GM23338 (cell line): ENCODE results near the gene CCDC184. TPM values are rescaled to one million over a fixed set of nuclear protein-coding genes. Genes with fewer than 3 reads are reported as not detected.

ENCODE experiments used
- ATAC-seq: fragments of 200-7000 bp; cut with Tn5 transposase; 3 replicates; pipeline ENCODE4 v1.9.1; 2020
- DNase-seq: peaks from one replicate; pipeline ENCODE4 v3.0.0-alpha.2; 2015; ENCODE audit warnings: low spot score
- H2AFZ ChIP-seq: fragments of 200-600 bp; sonication (generic); 2 replicates; pipeline ENCODE4 v1.8.0; 2016; ENCODE audit warnings: antibody characterized with exemption, mild to moderate bottlenecking, moderate library complexity
- H3F3A ChIP-seq: fragments of 200-600 bp; sonication (generic); replicated peaks from 2 replicates; pipeline ENCODE4 v1.8.0; 2017; ENCODE audit warnings: antibody characterized with exemption, mixed run types, low read depth
- H3K27ac ChIP-seq: fragments of 200-600 bp; sonication (generic); 2 replicates; pipeline ENCODE4 v1.6.1; 2016; ENCODE audit warnings: low read depth
- H3K27me3 ChIP-seq: fragments of 200-600 bp; sonication (generic); 2 replicates; pipeline ENCODE4 v1.8.0; 2016; ENCODE audit warnings: mild to moderate bottlenecking, mixed run types, moderate library complexity; ENCODE audit not compliant: insufficient read depth
- H3K36me3 ChIP-seq: fragments of 200-600 bp; sonication (generic); 2 replicates; pipeline ENCODE4 v1.8.0; 2016; ENCODE audit warnings: mild to moderate bottlenecking; ENCODE audit not compliant: insufficient read depth
- H3K4me1 ChIP-seq: fragments of 200-600 bp; sonication (generic); 2 replicates; pipeline ENCODE4 v1.8.0; 2016; ENCODE audit warnings: mild to moderate bottlenecking, moderate library complexity; ENCODE audit not compliant: insufficient read depth
- H3K4me2 ChIP-seq: fragments of 200-600 bp; sonication (generic); 2 replicates; pipeline ENCODE4 v1.7.1; 2017; ENCODE audit warnings: mixed run types
- H3K4me3 ChIP-seq: fragments of 200-600 bp; sonication (generic); 2 replicates; pipeline ENCODE4 v1.6.1; 2016; ENCODE audit warnings: mixed run types
- H3K79me2 ChIP-seq: fragments of 200-600 bp; sonication (generic); replicated peaks from 2 replicates; pipeline ENCODE4 v1.8.0; 2017; ENCODE audit warnings: mild to moderate bottlenecking; ENCODE audit not compliant: insufficient read depth
- H3K9me2 ChIP-seq: fragments of 200-600 bp; sonication (generic); 2 replicates; pipeline ENCODE4 v1.8.0; 2017; ENCODE audit not compliant: insufficient read depth
- H4K20me1 ChIP-seq: fragments of 200-600 bp; sonication (generic); replicated peaks from 2 replicates; pipeline ENCODE4 v1.8.0; 2017; ENCODE audit warnings: mild to moderate bottlenecking; ENCODE audit not compliant: insufficient read depth
- H3K27ac Mint-ChIP-seq: 2 replicates; pipeline ENCODE4 v1.8.0; 2020; ENCODE audit warnings: inconsistent platforms, mild to moderate bottlenecking, moderate library complexity, mixed read lengths
- H3K27me3 Mint-ChIP-seq: 3 replicates; pipeline ENCODE4 v1.8.0; 2022; ENCODE audit warnings: low read depth, mild to moderate bottlenecking, moderate library complexity, mixed read lengths, inconsistent platforms; ENCODE audit not compliant: insufficient read depth, poor library complexity
- H3K36me3 Mint-ChIP-seq: 3 replicates; pipeline ENCODE4 v1.8.0; 2021; ENCODE audit warnings: low read depth, mild to moderate bottlenecking, inconsistent platforms, moderate library complexity, mixed read lengths
- H3K4me1 Mint-ChIP-seq: 3 replicates; pipeline ENCODE4 v1.8.0; 2020; ENCODE audit warnings: mild to moderate bottlenecking, inconsistent platforms, mixed read lengths
- H3K4me3 Mint-ChIP-seq: 3 replicates; pipeline ENCODE4 v1.8.0; 2021; ENCODE audit warnings: moderate library complexity, mild to moderate bottlenecking, inconsistent platforms, mixed read lengths
- H3K9me3 Mint-ChIP-seq: 3 replicates; pipeline ENCODE4 v1.8.0; 2020; ENCODE audit warnings: moderate library complexity, mild to moderate bottlenecking, inconsistent platforms, mixed read lengths
- CREB1 ChIP-seq: fragments of 250-450 bp; sonication (Bioruptor Pico); IDR thresholded peaks from 2 replicates; pipeline ENCODE4 v1.5.0; 2020; ENCODE audit warnings: low read depth, mild to moderate bottlenecking, moderate library complexity
- ETS1 ChIP-seq: IDR thresholded peaks from 2 replicates; pipeline ENCODE4 v1.6.1; 2016; ENCODE audit warnings: antibody characterized with exemption
- EZH2phosphoT487 ChIP-seq: fragments of 200-600 bp; sonication (generic); IDR thresholded peaks from one replicate; pipeline ENCODE4 v1.8.1; 2018; ENCODE audit warnings: antibody characterized with exemption; ENCODE audit not compliant: unreplicated experiment
- JUNB ChIP-seq: IDR thresholded peaks from one replicate; pipeline ENCODE4 v1.6.1; 2016; ENCODE audit warnings: antibody characterized with exemption; ENCODE audit not compliant: unreplicated experiment
- POLR2AphosphoS5 ChIP-seq: IDR thresholded peaks from 2 replicates; pipeline ENCODE4 v1.6.1; 2016; ENCODE audit warnings: antibody characterized with exemption, low read depth
- ZNF114 ChIP-seq: fragments of 250-450 bp; sonication (Bioruptor Pico); IDR thresholded peaks from 2 replicates; pipeline ENCODE4 v1.5.0; 2020; ENCODE audit warnings: mild to moderate bottlenecking, moderate library complexity
- ZNF462 ChIP-seq: fragments of 250-450 bp; sonication (Bioruptor Pico); IDR thresholded peaks from 2 replicates; pipeline ENCODE4 v1.5.0; 2020; ENCODE audit warnings: mild to moderate bottlenecking, moderate library complexity
- polyA plus RNA-seq: library from polyadenylated mRNA; unstranded; fragments of >200 nt; fragmentation: Nextera tagmentation; extraction: Ambion mirVana; gene quantifications from 2 replicates; pipeline ENCODE4 v1.2.1, GENCODE V29; 2016
- total RNA-seq: library from RNA; depleted of rRNA; stranded (reverse); fragments of >200 nt; shearing (Covaris generic); gene quantifications from 2 replicates; pipeline ENCODE4 v1.2.3, GENCODE V29; 2014

CCDC184 gene
- total and polyA plus RNA-seq, 2 experiments from 2014 or later, result 1.8 to 2.8 TPM

GRCh38 chr12:48145981-48146380, 37.5 kb upstream of the CCDC184 start (continued):
- TF ChIP-seq ZNF462 (no peak), EZH2phosphoT487 (no peak), CREB1 (CRISPR knock-in tag) (no peak)

DNA sequence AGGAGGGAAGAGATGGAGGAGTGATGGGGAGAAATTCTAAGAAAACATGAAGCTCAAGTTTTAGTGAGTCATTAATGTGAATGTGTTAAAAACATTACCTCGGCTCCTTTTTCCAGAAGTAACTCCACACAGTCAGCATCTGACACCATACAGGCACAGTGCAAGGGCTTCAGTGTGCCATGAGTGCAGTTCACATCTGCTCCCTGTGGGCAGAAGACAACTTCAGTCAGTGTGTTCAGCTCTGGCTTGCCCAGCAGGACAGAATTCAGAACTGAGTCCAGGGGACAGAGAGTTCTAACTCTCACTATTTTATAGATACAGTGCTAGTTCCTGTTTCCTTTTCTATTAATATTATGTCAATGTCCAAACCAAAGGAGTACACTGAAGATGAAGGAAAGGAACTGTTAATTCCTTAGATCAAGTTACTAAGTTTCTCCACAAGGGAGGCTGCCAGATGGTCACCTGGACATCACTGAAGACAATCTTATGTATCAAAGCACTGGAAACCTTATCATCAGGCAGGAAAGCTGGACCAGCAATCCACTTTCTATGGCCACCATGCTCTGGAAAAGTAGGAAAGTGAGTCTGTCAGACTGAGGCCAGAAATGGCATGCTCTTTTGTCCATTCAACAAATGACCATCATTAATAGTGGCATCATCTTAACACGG, 32.2 kb upstream of the CCDC184 start:
- Mint-ChIP-seq H3K9me3 (no peaks in the 10 kb centered on the region), H3K27me3 (peaks cover 2% of the 10 kb centered on the region), H3K4me1 (peaks cover 5% of the 10 kb centered on the region; the same call in 2 of the 3 replicates), H3K27ac (no peak overlapping the region), H3K36me3 (peaks cover 18% of the 10 kb centered on the region), H3K4me3 (no peak overlapping the region)
- Histone ChIP-seq H3K27ac (no peak overlapping the region), H3K27me3 (no peaks in the 10 kb centered on the region), H3K9me2 (no peaks in the 10 kb centered on the region), H4K20me1 (peaks cover 3% of the 10 kb centered on the region; the same call in 1 of the 2 replicates), H3K4me2 (no peak overlapping the region), H3K4me3 (no peak overlapping the region), H3F3A (no peaks in the 10 kb centered on the region), H2AFZ (no peak overlapping the region), H3K36me3 (no peaks in the 10 kb centered on the region), H3K4me1 (peaks cover 5% of the 10 kb centered on the region), H3K79me2 (no peaks in the 10 kb centered on the region)
- DNase-seq (no peak), ATAC-seq (no peak)
- no peak for TF ChIP-seq JUNB
- TF ChIP-seq POLR2AphosphoS5, result no peak
- no peak for TF ChIP-seq EZH2phosphoT487
- no peak for TF ChIP-seq ETS1
- no peak for TF ChIP-seq ZNF462
- TF ChIP-seq ZNF114, result no peak
